IMR-90 (cell line): Measurements from ENCODE around the gene TTC7B. TPM values are rescaled to one million over a fixed set of nuclear protein-coding genes. Genes with fewer than 3 reads are reported as not detected.

Experiments
- ATAC-seq: fragments of 200-7000 bp; cut with Tn5 transposase; 2 replicates; pipeline ENCODE4 v1.9.1; 2020; ENCODE audit warnings: low read depth, mild to moderate bottlenecking, moderate library complexity
- BruUV-seq: library from RNA; stranded (reverse); fragments of 400-500 nt; replicated peaks from 2 replicates; lab custom pipeline; 2021; lab: Mats Ljungman, UMichigan
- CTCF ChIA-PET: fragments of 300-600 bp; formaldehyde crosslinking; extraction: SDS; loops from one replicate; lab custom pipeline; 2021; ENCODE audit warnings: antibody characterized with exemption; lab: Yijun Ruan, JAX
- POLR2A ChIA-PET: fragments of 300-600 bp; sonication (Branson Sonifier 250); formaldehyde crosslinking; loops from one replicate; lab custom pipeline; 2022; ENCODE audit warnings: antibody characterized with exemption; ENCODE audit not compliant: unreplicated experiment; lab: Charles Lee
- DNase-seq: peaks from one replicate; pipeline ENCODE4 v3.0.0; 2013
- H2AFZ ChIP-seq: replicated peaks from 2 replicates; pipeline ENCODE3; 2013; ENCODE audit warnings: low read length, mild to moderate bottlenecking; ENCODE audit not compliant: poor library complexity
- H2AK5ac ChIP-seq: 2 replicates; pipeline ENCODE4 v1.6.1; 2013; ENCODE audit warnings: low read depth, low read length, inconsistent platforms
- H2AK9ac ChIP-seq: replicated peaks from 2 replicates; pipeline ENCODE3; 2013; ENCODE audit warnings: mild to moderate bottlenecking, low read depth, low read length, moderate library complexity; ENCODE audit not compliant: poor library complexity
- H2BK120ac ChIP-seq: 2 replicates; pipeline ENCODE4 v1.6.1; 2013; ENCODE audit warnings: low read depth, low read length, inconsistent platforms
- H2BK15ac ChIP-seq: 3 replicates; pipeline ENCODE4 v1.6.1; 2013; ENCODE audit warnings: low read depth, low read length, inconsistent platforms
- H2BK20ac ChIP-seq: 2 replicates; pipeline ENCODE4 v1.6.1; 2013; ENCODE audit warnings: low read depth, mild to moderate bottlenecking, inconsistent platforms, low read length, moderate library complexity
- H2BK5ac ChIP-seq: 2 replicates; pipeline ENCODE4 v1.6.1; 2013; ENCODE audit warnings: mild to moderate bottlenecking, low read depth, low read length, inconsistent platforms; ENCODE audit not compliant: poor library complexity, severe bottlenecking
- H3K14ac ChIP-seq: replicated peaks from 2 replicates; pipeline ENCODE4 v1.6.1; 2013; ENCODE audit warnings: low read depth, low read length, inconsistent platforms
- H3K18ac ChIP-seq: 2 replicates; pipeline ENCODE4 v1.6.1; 2013; ENCODE audit warnings: low read depth, low read length, control low read depth
- H3K23ac ChIP-seq: 2 replicates; pipeline ENCODE4 v1.6.1; 2013; ENCODE audit warnings: low read depth, low read length, inconsistent platforms
- H3K27ac ChIP-seq: 2 replicates; pipeline ENCODE4 v1.5.1; 2013; ENCODE audit warnings: mild to moderate bottlenecking, control low read depth, low read length; ENCODE audit not compliant: insufficient read depth
- H3K27me3 ChIP-seq: 2 replicates; pipeline ENCODE4 v1.6.1; 2013; ENCODE audit warnings: low read length; ENCODE audit not compliant: control insufficient read depth, insufficient read depth
- H3K36me3 ChIP-seq: 2 replicates; pipeline ENCODE4 v1.6.1; 2013; ENCODE audit warnings: low read length, mixed read lengths; ENCODE audit not compliant: control insufficient read depth, insufficient read depth
- H3K4ac ChIP-seq: 2 replicates; pipeline ENCODE4 v1.6.1; 2013; ENCODE audit warnings: low read depth, low read length, inconsistent platforms
- H3K4me1 ChIP-seq: 2 replicates; pipeline ENCODE4 v1.6.1; 2013; ENCODE audit warnings: low read length, mixed read lengths; ENCODE audit not compliant: control insufficient read depth, insufficient read depth
- H3K4me2 ChIP-seq: 2 replicates; pipeline ENCODE4 v1.6.1; 2013; ENCODE audit warnings: low read depth, mild to moderate bottlenecking, control low read depth, low read length, moderate library complexity
- H3K4me3 ChIP-seq: 2 replicates; pipeline ENCODE4 v1.5.1; 2013; ENCODE audit warnings: low read depth, mild to moderate bottlenecking, control low read depth, low read length, moderate library complexity; ENCODE audit not compliant: insufficient read depth
- H3K56ac ChIP-seq: 2 replicates; pipeline ENCODE4 v1.6.1; 2013; ENCODE audit warnings: low read length, inconsistent platforms; ENCODE audit not compliant: insufficient read depth; ENCODE audit errors: extremely low read depth
- H3K79me1 ChIP-seq, 2 experiments: 2 replicates each; pipeline ENCODE4 v1.6.1; 2013; ENCODE audit warnings: low read length in 2 of 2, inconsistent platforms in 1 of 2, low read depth in 1 of 2
- H3K9ac ChIP-seq: 2 replicates; pipeline ENCODE4 v1.6.1; 2013; ENCODE audit warnings: low read depth, low read length, control low read depth
- H3K9me1 ChIP-seq: 2 replicates; pipeline ENCODE4 v1.6.1; 2013; ENCODE audit warnings: low read length, inconsistent platforms; ENCODE audit not compliant: insufficient read depth
- H3K9me3 ChIP-seq: 2 replicates; pipeline ENCODE4 v1.6.1; 2013; ENCODE audit warnings: low read length; ENCODE audit not compliant: control insufficient read depth, insufficient read depth
- H4K20me1 ChIP-seq: 2 replicates; pipeline ENCODE4 v1.6.1; 2013; ENCODE audit warnings: low read length, inconsistent platforms; ENCODE audit not compliant: insufficient read depth
- H4K5ac ChIP-seq: 2 replicates; pipeline ENCODE4 v1.6.1; 2013; ENCODE audit warnings: mild to moderate bottlenecking, low read depth, low read length, control low read depth
- H4K8ac ChIP-seq, 2 experiments: 2 replicates each; pipeline ENCODE4 v1.6.1; 2013; ENCODE audit warnings: low read depth in 2 of 2, low read length in 2 of 2, control low read depth in 1 of 2, inconsistent platforms in 1 of 2
- H4K91ac ChIP-seq: 2 replicates; pipeline ENCODE4 v1.6.1; 2013; ENCODE audit warnings: low read depth, low read length, inconsistent platforms; ENCODE audit not compliant: insufficient read depth
- CEBPB ChIP-seq: IDR thresholded peaks from 2 replicates; pipeline ENCODE4 v1.6.1; 2012; ENCODE audit warnings: low read depth, low read length, improper control_type of control experiment
- FOS ChIP-seq: fragments of 150-350 bp; IDR thresholded peaks from 2 replicates; pipeline ENCODE4 v1.6.1; 2016; ENCODE audit warnings: low read depth, low read length
- MAZ ChIP-seq: IDR thresholded peaks from 2 replicates; pipeline ENCODE4 v1.6.1; 2012; ENCODE audit warnings: low read depth, mild to moderate bottlenecking, low read length, improper control_type of control experiment, moderate library complexity, borderline replicate concordance
- MXI1 ChIP-seq: IDR thresholded peaks from 2 replicates; pipeline ENCODE4 v1.6.1; 2012; ENCODE audit warnings: low read depth, mild to moderate bottlenecking, low read length, moderate library complexity, borderline replicate concordance
- RAD21 ChIP-seq: IDR thresholded peaks from 2 replicates; pipeline ENCODE4 v1.6.1; 2012; ENCODE audit warnings: low read length, improper control_type of control experiment
- RCOR1 ChIP-seq: IDR thresholded peaks from 2 replicates; pipeline ENCODE4 v1.6.1; 2012; ENCODE audit warnings: mild to moderate bottlenecking, low read length, improper control_type of control experiment; ENCODE audit not compliant: insufficient replicate concordance
- WGBS, 2 experiments: methylation state at CpG; one replicate each; pipeline versions ENCODE4 v1.1.5 to v1.1.7; 2013; ENCODE audit warnings: missing lambda C conversion rate in 2 of 2; ENCODE audit not compliant: insufficient read length in 1 of 2; ENCODE audit errors: extremely low coverage in 2 of 2; 5-methylcytosine and 5-hydroxymethylcytosine counted together
- dilution Hi-C: fragments of 300-500 bp; cut with HindIII; formaldehyde crosslinking; loops from one replicate; pipeline ENCODE4 v1.14.3; 2018; ENCODE audit warnings: low sequenced_read_pairs; ENCODE audit not compliant: unreplicated experiment
- in situ Hi-C: fragments of 300-500 bp; cut with MboI; formaldehyde crosslinking; loops from 3 replicates; pipeline ENCODE4 v1.14.3; 2019; ENCODE audit warnings: low sequenced_read_pairs, inconsistent platforms, mixed read lengths
- intact Hi-C: fragments of 100-400 bp; cut with micrococcal nuclease; formaldehyde crosslinking; loops from 2 replicates; pipeline ENCODE4 v1.10.0; 2022
- polyA plus RNA-seq, 3 experiments: library from polyadenylated mRNA; depleted of rRNA; stranded (reverse); fragments of >200 nt; gene quantifications; 2 replicates each; pipeline ENCODE4 v1.2.3, GENCODE V29; 2012; ENCODE audit warnings: low replicate concordance in 1 of 3
- total RNA-seq: library from RNA; depleted of rRNA; stranded (reverse); fragments of >200 nt; gene quantifications from 2 replicates; pipeline ENCODE4 v1.2.3, GENCODE V29; 2012

Gene TTC7B
- total and polyA plus RNA-seq, 2 of the 4 experiments (the other 2 are of a cell fraction), result 18.1 to 35.3 TPM

- H2AK9ac ChIP-seq, result no peak overlapping the region
- no peaks in the 10 kb centered on the region for H3K27me3 ChIP-seq
- no peak overlapping the region for H2BK5ac ChIP-seq
- dilution Hi-C loops (no loop called here), in situ Hi-C loops (no loop called here), intact Hi-C loops (no loop called here)
- no peak overlapping the region for H3K9ac ChIP-seq
- BruUV-seq, result no TSS peak
- no peaks in the 10 kb centered on the region for H3K79me1 ChIP-seq
- H3K18ac ChIP-seq, result no peak overlapping the region
- DNase-seq (no peak), ATAC-seq (no peak)
- 76% methylated on average over 9 of the region's 25 CpGs; no CpG with 5 or more reads in 1 of the 2 experiments for WGBS, 2 experiments
- ChIA-PET CTCF (no interaction called here), POLR2A (no interaction called here)
- no peak overlapping the region for H2BK15ac ChIP-seq
- TF ChIP-seq MAZ, result no peak
- no peak for TF ChIP-seq FOS
- TF ChIP-seq MXI1, result no peak
- no peak for TF ChIP-seq RCOR1
- TF ChIP-seq RAD21, result no peak
- no peak for TF ChIP-seq CEBPB
- H3K9me1 ChIP-seq, result peaks cover 2% of the 10 kb centered on the region; the same call in 1 of the 2 replicates
- no peak overlapping the region for H2BK20ac ChIP-seq
- peaks cover 6% of the 10 kb centered on the region for H3K36me3 ChIP-seq
- H2AFZ ChIP-seq, result no peak overlapping the region
- no peak overlapping the region for H2BK120ac ChIP-seq
- H4K91ac ChIP-seq, result no peak overlapping the region
- no peak overlapping the region for H3K4ac ChIP-seq
- H3K56ac ChIP-seq, result no peak overlapping the region
- H4K20me1 ChIP-seq, result no peaks in the 10 kb centered on the region
- no peak overlapping the region for H4K8ac ChIP-seq
- no peak overlapping the region for H3K14ac ChIP-seq
- no peak overlapping the region for H3K23ac ChIP-seq
- no peaks in the 10 kb centered on the region for H3K9me3 ChIP-seq
- no peaks in the 10 kb centered on the region for H3K4me1 ChIP-seq
- H3K27ac ChIP-seq, result no peak overlapping the region
- H3K4me3 ChIP-seq, result no peak overlapping the region
- H3K4me2 ChIP-seq, result no peak overlapping the region
- H2AK5ac ChIP-seq, result no peak overlapping the region
- H4K5ac ChIP-seq, result no peak overlapping the region
Measured at GRCh38 chr14:90593254-90594040, 222.8 kb downstream of the TTC7B start.
